NCI-H1694 (cell line): ENCODE results near the gene TNPO3.

Experiments used
- DNase-seq: peaks from one replicate; lab custom pipeline; 2025; lab: John Stamatoyannopoulos, UW

TNPO3 gene

GRCh38 chr7:128939075-128939860, 115.6 kb downstream of the TNPO3 start:
- no peak for DNase-seq

DNA sequence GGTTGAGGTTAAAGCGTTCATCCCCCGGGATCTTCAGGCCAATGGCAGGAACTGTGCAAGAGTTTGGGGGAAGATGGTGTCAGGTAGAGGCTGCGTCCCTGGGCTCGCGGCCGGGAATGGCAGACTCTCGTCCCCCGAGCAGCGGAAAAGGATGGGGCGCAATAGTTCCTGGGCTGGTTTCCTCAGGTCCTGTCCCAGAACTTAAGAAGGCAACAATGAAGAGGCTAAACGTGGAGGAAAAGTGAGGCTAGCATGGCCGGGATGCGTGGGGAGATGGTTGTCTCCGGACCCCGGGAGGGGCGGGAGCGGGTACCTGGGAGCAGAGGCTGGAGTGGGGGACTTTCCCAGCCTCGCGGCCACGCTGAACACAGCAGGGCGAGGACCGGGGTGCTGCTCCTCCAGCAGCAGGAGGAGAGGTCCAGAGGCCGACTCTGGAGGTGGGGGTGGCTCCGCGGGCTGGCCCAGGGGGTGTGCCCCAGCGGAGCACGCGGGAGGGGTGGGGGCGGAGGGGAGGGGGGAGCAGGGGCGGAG, 116.3 kb downstream of the TNPO3 start:
- DNase-seq: no peak

- DNase-seq: no peak
These were observed 117.0 kb downstream of the TNPO3 start, which contains the start of gene IRF5 for GRCh38 chr7:128937647-128938543. TSS of gene IRF5 (plus strand) at chr7:128937927. CDS start at chr7:128942082, 4,155 bp downstream.

DNA sequence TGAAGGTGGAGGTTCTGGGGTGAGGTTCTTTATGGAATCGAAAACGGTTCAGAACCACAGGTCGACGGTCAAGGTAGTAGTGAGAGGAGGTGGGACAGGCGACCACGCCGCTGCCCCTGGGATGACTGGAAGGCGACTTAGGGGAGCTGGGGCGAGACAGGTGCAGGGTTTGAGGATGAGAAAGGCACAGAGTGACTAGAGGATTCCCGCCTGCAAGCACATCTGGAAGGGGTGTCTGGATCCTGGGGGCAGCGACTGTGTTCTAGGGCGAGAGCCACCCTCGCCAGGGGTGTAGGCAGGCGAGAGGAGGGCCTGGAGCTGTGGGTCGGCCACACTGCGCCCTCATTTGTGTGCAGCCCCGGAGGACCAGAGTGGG, 117.7 kb downstream of the TNPO3 start:
- DNase-seq: no peak

DNA sequence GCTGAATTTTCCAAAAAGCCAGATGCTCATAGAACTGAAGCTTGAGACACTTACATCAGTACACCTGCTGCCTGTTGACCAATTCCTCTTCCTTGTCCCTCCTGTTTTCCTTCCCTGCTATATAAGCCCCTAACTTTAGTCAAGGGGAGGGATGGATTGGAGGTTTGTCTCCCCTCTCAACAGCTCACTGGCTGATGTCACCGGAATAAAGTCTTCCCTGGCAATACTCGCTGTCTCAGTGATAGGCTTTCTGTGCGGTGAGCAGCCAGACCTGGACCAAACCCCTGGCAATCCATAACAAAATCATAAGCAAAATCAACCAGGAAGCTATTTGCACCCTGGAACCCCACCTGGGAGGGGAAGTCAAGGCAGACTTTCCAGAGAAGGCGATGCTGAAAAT, 118.1 kb downstream of the TNPO3 start:
- DNase-seq: no peak

- no peak for DNase-seq
These were observed 119.6 kb downstream of the TNPO3 start for GRCh38 chr7:128935342-128935730.

DNA sequence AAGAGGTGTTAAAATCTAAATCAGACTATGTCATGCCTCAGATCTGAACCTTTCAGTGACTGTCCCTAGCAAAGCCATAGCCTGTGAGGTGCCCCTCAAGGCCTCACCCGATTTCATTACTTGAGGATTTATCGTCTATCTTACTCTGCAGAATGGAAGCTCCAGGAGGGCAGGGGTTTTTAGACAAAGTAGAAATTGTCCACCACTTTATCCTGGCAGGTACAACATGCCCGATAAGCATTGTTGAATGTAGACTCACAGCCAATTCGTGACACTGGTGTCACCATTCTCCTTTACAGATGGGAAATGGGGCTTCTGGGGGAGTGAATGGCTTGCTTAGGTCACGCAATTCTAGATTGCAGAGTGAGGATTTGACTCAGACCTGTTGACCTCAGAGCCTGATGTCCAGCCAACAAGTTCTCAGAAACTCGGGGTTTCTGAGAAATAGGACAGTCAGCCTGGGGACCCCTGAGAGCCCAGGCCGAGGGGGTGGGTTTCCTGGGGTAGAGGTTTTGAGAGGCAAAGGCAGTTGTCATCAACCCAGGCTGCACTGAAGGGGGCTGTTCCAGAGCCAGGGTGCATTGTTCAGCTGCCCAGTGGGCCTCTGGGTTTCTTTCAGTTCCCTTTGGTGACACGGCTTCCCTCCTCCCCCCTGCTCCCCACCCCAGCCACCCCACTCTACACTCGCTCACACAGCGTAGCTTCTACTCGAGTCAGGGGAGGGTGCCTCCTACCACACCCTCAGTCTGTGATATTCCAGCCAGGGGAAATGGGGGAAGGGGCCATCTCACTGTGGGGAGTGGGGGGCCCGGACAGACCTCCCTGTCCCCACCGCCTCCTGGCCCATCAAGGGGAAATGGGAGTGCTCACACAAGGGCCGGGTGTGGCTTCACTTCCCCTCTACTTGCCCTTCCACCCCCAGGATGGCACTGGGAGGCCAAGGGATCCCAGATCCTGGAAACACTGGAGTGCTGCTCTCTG, 120.3 kb downstream of the TNPO3 start:
- no peak for DNase-seq

- DNase-seq: no peak
These were observed 121.6 kb downstream of the TNPO3 start for GRCh38 chr7:128933180-128933891.

- no peak for DNase-seq
These were observed 122.1 kb downstream of the TNPO3 start for GRCh38 chr7:128932862-128933179.

GRCh38 chr7:128931965-128932861, 122.7 kb downstream of the TNPO3 start:
- DNase-seq: no peak

- DNase-seq: no peak
These were observed 123.6 kb downstream of the TNPO3 start for GRCh38 chr7:128931190-128931798.

DNA sequence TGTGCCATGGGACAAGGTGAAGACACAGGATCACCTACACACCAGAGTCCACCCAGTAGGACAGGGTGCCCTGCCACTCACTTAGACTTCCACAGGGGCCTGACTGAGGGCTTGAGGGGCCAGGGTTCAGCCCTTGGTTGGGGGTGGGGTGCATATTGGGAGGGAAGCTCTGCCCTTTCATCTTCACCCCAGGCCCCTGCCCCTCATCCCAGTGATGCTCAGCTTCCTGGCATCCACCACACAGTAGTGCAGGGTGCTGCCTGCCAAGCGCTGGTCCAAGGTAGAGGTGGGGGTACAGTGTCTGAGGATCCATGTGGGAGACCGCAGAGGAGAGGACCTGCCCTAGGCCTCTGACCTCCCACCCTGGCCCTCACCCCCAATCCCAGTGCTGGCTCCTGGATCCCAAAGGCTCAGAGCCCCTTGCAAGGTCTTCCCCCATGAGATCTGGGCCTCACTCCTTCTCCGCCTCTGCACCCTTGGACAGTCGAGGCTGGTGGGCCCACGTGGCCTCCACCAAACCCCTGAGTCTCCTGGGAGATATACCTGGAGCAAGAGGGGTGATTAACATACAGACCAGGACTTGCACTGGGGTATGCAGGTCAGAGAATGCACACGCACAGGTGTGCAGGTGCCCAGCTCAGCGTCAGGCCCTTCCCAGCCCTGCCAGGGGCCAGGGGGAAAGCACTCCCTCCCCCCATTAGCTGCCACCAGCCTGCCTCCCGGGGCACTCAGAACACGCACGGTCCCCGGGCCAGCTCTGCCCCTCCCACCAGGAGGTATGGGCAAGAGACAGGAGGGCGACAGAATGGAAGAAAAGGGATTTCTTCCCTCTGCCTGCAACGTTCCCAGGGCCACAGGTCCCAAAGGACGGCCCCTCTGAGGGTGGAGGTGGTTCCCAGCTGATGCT, 125.8 kb downstream of the TNPO3 start:
- DNase-seq: no peak

GRCh38 chr7:128928159-128928813, 126.6 kb downstream of the TNPO3 start:
- DNase-seq: no peak

- no peak for DNase-seq
These were observed 130.0 kb downstream of the TNPO3 start for GRCh38 chr7:128924707-128925588.

- no peak for DNase-seq
These were observed 131.5 kb downstream of the TNPO3 start for GRCh38 chr7:128923411-128923800.

- no peak for DNase-seq
These were observed 132.2 kb downstream of the TNPO3 start for GRCh38 chr7:128922496-128923410.
